Activated CD4-positive, alpha-beta T cell treated with anti-CD3 and anti-CD28 coated beads for 1 hour (primary cell): ENCODE measurements around the gene GABRA6.
"Not testable (repeated sequence)": the region's sequence is repeated elsewhere in the genome, so short reads cannot be mapped to it uniquely, and the experiment has no call there.

Experiments
- DNase-seq: peaks from one replicate; pipeline ENCODE4 v3.0.0-alpha.2; 2020

The GABRA6 gene

GRCh38 chr5:161685461-161685860 lies at the start of gene GABRA6:
Gene GABRA6 (plus strand): TSS chr5:161685721. CDS start chr5:161685990, 269 bp downstream.
- DNase-seq: no peak

GRCh38 chr5:161637591-161637990 lies 47.9 kb upstream of the GABRA6 start:
- DNase-seq: no peak

- no peak for DNase-seq
Measured at GRCh38 chr5:161641444-161641843, 44.1 kb upstream of the GABRA6 start.

- no peak for DNase-seq
Measured at GRCh38 chr5:161645264-161645663, 40.3 kb upstream of the GABRA6 start.

GRCh38 chr5:161651926-161652325 lies 33.6 kb upstream of the GABRA6 start:
- DNase-seq: not testable (repeated sequence)

DNA sequence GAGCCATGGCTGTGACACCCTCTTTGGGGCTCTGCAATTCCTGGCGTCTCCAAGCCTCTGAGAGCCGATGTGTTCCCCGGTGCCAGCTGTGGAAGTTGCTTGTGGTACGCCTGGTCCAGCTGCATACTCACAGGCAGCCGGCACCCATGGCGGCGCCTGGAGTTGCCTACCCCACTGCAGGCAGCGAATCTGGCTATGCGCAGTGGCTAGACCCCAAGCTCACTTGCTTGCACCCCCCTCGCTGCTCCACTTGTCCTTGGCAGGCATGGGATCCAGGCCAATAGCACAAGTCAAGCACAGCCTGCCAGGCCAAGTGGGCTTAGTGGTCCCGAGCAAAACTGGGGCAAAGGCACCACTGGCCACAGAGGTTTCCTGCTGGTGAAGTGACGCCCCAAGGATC lies 24.7 kb upstream of the GABRA6 start:
- no peak for DNase-seq

DNA sequence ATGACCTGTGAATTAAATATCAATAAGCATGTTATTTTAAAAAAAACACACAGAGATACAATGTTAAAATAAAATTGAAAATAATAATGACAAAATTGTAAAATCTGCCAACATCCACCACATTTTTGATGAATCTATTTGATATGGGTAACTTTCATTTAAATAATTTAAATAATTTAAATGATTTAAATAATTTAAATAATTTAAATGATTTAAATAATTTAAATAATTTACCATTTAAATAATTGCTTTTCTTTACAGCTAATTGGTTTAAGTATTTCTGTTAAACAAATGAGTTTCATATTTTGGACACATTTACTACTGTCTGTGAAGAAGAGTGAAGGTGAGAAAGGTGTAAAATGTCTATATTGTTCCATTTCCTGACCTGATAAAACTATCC lies 22.1 kb upstream of the GABRA6 start:
- DNase-seq: no peak

- no peak for DNase-seq
Measured at GRCh38 chr5:161676103-161676502, 9.4 kb upstream of the GABRA6 start.

DNA sequence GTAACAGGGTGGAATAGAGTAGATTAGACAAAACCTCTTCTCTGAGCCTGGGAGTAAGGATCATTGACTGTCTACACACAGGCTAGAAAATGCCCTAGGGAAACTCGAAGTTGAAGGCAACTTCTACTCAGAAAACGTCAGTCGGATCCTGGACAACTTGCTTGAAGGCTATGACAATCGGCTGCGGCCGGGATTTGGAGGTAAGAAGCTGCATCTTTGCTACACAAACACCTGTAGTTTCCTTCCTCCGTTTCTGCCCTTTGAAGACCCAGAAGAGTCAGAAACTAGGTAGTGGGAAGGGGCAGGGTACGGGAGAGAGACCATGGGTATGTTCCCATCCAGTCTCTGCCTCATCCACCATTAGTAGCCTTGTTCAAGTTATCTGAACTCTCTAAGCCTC lies 628 bp downstream of the GABRA6 start:
- DNase-seq: no peak

DNA sequence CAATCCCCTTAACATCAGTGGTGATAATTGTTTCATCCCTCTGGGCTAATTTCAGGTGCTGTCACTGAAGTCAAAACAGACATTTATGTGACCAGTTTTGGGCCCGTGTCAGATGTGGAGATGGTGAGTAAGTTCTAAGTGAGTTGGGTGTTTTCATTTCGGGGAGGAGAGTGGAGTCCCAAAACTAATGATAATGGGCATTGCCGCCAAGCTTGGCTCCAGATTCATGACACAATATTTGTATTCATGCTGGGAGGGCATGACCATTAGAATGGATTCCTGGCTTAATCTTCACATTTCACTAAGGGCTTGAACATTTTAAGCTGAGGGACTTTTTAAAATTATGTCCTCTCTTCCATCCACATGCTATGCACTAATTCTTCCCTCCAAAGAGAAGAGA lies 1.4 kb downstream of the GABRA6 start:
- no peak for DNase-seq

DNA sequence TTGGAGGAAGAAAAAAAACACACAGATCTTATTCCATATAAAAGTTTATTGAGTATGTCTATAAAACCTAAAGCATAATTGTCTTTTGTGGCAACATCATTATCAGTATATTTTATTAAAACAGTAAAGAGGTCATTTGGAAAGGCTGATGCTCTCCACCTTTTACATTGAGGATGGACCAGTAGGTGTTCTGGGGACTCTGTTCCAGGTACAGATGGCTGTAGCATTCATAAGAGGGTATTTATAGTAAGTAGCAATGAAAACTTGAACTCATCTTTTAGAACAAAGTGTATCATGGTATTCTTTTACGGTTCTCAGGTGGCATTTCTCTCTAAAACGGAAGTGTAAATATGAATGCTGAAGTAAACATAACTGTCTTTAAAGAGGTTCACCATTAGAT lies 1.8 kb downstream of the GABRA6 start:
- DNase-seq: no peak

DNA sequence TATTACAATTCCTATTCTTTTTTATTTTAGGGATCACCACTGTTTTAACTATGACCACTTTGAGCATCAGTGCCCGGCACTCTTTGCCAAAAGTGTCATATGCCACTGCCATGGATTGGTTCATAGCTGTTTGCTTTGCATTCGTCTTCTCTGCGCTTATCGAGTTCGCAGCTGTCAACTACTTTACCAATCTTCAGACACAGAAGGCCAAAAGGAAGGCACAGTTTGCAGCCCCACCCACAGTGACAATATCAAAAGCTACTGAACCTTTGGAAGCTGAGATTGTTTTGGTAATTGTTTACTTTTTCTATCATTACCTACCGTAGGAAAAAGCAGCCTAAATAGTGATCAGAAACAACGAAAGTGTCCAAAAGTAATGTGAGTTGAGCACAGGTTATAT lies 6.4 kb downstream of the GABRA6 start:
- DNase-seq: no peak

DNA sequence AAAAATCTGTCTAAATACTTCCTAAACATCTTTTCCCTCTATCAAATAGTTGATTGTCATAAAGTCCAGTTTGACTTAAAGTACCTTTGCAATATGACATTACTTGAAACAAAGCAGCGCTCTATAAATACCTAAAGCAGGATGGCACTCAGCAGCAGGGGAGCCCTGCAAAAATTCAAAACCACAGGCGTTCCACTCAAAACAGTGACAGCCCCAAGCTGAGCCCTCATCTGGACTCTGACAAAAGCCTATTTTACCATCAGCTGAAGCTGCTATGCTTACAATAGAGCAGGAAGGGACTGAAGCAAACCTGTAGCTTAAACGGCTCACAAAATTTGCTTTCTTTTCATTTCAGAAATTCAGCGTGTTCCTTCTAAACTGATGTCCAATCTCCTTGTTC lies 11.5 kb downstream of the GABRA6 start:
- no peak for DNase-seq

- no peak for DNase-seq
Measured at GRCh38 chr5:161700065-161700464, 14.5 kb downstream of the GABRA6 start.

DNA sequence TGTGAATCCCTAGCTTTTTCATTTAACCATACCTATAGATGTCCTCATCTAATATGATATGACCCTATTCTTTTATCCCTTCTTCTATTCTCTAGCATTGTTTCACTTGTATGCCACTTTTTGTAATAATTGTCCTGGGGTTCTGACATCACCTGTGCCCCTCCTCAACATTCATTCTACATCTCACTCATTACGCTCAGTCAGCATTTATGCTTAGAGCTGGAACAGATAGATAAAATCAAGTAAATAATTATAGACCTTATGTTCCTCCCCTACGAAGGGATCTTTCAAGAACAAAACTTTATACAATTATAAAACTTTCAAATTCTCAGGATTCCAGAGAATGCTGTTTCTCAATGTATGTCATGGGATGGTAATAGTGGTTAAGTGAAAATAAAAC lies 18.0 kb downstream of the GABRA6 start:
- DNase-seq: no peak

DNA sequence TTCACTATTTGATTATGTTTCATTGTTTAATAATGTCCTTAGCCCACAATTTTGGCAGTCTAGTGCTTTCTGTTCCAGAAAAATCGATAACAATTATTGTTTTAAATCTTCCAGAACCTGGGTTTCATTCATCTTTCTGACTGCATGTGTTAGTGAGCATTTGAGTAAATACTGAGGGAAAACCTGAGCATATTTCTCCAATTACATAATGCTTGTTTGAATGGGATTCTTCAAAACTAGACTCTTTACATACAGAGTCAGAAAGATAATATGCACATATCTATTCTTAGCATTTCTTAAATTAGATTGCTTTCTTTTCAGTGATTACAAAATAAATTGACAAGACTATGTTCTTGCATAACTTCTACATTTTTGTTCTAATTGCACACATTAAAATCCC lies 21.9 kb downstream of the GABRA6 start:
- no peak for DNase-seq

DNA sequence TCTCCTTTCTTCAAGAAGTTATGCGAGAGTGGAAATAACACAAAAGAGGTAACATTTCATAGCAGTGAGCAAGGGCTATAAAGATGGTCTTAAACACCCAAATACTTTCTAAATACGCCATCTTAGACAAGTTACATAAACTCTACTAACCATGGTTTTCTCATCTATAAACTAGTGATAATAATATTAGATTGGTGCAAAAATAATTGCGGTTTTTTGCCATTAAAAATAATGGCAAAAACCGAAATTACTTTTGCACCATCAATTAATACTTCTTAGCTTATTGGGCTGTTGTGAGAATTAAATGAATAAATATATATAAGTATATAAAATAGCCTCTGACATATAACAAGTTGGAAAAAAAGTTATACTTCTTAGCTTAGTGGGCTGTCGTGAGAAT lies 23.7 kb downstream of the GABRA6 start:
- no peak for DNase-seq

- DNase-seq: no peak
Measured at GRCh38 chr5:161713042-161713441, 27.5 kb downstream of the GABRA6 start.

DNA sequence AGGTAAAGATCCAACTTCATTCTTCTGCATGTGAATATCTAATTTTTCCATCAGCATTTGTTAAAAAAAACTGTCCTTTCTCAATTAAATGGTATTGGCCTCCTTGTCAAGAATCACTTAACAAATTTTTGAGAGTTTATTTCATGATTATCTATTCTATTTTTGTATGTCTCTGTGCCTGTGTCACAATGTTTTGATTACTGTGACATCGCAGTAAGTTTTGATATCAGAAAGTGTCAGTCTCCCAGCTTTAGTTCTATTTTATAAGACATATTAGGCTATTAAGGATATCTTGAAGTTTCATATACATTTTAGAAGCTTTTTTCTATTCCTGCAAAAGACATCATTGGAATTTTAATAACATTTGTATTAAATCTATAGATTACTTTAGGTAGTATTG lies 33.6 kb downstream of the GABRA6 start:
- no peak for DNase-seq

- DNase-seq: no peak
Measured at GRCh38 chr5:161720460-161720859, 34.9 kb downstream of the GABRA6 start.

- DNase-seq: no peak
Measured at GRCh38 chr5:161734741-161735140, 49.2 kb downstream of the GABRA6 start.

DNA sequence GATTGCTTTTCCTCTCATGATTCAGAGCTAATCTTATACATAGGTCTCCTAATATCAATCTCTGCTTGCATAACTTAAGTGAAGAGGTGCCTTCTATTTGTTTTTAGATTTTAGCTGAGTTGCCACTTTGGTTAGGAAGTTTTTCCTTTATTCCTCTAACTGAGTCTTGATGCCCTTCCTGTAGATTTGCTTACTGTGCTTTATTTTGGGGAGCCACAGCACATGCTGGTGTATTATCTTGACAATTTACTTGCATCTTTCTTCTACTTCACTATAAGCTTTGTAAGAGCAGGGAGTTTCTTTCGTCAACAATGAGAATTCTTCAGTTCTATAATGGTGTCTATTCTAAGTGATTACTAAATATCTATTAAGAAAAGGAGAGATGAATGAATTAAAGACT lies 54.9 kb downstream of the GABRA6 start:
- no peak for DNase-seq

DNA sequence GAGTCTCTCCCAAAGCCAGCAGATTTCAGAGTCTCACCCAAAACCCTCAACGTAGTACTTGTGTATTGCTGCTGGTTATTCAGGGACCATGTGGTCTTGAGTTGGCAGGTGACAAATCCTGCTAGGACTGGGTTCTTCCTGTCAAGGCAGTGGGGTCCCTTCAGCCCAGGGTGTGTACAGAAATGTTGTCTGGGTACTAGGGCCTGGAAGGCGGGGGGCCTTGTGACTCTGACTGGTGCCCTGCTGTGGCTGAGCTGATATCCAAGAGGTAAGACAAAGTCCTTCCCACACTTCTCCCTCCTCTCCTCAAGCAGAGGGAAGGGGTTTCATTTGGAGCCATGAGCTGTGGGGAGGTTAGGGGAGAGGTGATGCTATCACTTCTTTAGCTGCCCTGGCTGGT lies 58.8 kb downstream of the GABRA6 start:
- DNase-seq: no peak

DNA sequence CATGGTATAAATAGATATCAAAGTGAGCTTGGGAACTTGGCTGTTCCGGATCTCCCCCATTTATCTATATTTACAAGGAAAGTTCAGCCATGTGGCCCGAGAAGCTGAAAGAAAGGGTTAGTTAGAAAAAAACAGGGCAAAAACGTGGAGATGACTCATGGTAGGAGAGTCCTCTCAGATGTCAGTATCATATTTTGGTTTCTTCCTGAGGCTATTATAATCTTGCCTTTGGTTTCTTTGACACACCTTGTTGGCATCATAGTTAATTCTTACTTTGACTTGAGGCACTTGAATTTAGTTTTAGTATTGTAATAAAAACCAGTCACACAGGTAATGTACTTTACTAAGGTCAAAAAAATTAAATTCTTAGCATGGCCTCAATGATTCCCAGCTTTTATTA lies 59.9 kb downstream of the GABRA6 start:
- no peak for DNase-seq

- no peak for DNase-seq
Measured at GRCh38 chr5:161751265-161751664, 65.7 kb downstream of the GABRA6 start.
